NB4 (cell line): ENCODE results near the gene LRRC37A.
"Not testable (repeated sequence)": the region's sequence is repeated elsewhere in the genome, so short reads cannot be mapped to it uniquely, and the experiment has no call there.

Experiments
- CTCF ChIP-seq: IDR thresholded peaks from one replicate; pipeline ENCODE4 v1.5.1; 2012; ENCODE audit warnings: low read depth, low read length
- MAX ChIP-seq: IDR thresholded peaks from 2 replicates; pipeline ENCODE4 v1.6.1; 2011; ENCODE audit warnings: low read depth, low read length
- POLR2A ChIP-seq: IDR thresholded peaks from 2 replicates; pipeline ENCODE4 v1.6.1; 2011; ENCODE audit warnings: mild to moderate bottlenecking; ENCODE audit not compliant: insufficient read length; ENCODE audit errors: extremely low read depth

- TF ChIP-seq POLR2A, CTCF, MAX: not testable (repeated sequence)
Observed at GRCh38 chr17:46287587-46287986, 7.3 kb upstream of the LRRC37A start.
